Fibroblast of the aortic adventitia (primary cell): ENCODE data around the gene KCNMB3. TPM values are rescaled to one million over a fixed set of nuclear protein-coding genes. Genes with fewer than 3 reads are reported as not detected.
"Not testable (repeated sequence)": the region's sequence is repeated elsewhere in the genome, so short reads cannot be mapped to it uniquely, and the experiment has no call there.

Experiments
- DNase-seq: peaks from one replicate; pipeline ENCODE4 v3.0.0-alpha.2; 2010; ENCODE audit warnings: low read depth
- H3K4me3 ChIP-seq: 2 replicates; pipeline ENCODE4 v1.5.1; 2011; ENCODE audit warnings: low read depth, mild to moderate bottlenecking, control low read depth, low read length, moderate library complexity
- CTCF ChIP-seq: IDR thresholded peaks from 2 replicates; pipeline ENCODE4 v1.5.1; 2011; ENCODE audit warnings: mild to moderate bottlenecking, low read length, control low read depth, inconsistent platforms; ENCODE audit not compliant: insufficient read depth
- total RNA-seq: library from RNA; depleted of rRNA; stranded (reverse); fragments of >200 nt; gene quantifications from 2 replicates; pipeline ENCODE4 v1.2.3, GENCODE V29; 2012; ENCODE audit warnings: low replicate concordance

KCNMB3 gene
- total RNA-seq, 1 donor = 2.2 TPM

- no peak overlapping the region for H3K4me3 ChIP-seq
- no peak for TF ChIP-seq CTCF
- no peak for DNase-seq
Observed at GRCh38 chr3:179276001-179276400, 25.1 kb upstream of the KCNMB3 start.

DNA sequence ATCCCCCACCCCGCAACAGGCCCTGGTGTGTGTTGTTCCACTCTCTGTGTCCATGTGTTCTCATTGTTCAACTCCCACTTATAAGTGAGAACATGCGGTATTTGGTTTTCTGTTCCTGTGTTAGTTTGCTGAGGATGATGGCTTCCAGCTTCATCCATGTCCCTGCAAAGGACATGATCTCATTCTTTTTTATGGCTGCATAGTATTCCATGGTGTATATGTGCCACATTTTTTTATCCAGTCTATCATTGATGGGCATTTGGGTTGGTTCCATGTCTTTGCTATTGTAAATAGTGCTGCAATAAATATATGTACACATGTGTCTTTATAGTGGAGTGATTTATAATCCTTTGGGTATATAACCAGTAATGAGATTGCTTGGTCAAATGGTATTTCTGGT is 23.5 kb upstream of the KCNMB3 start:
- not testable (repeated sequence) for H3K4me3 ChIP-seq, DNase-seq

DNA sequence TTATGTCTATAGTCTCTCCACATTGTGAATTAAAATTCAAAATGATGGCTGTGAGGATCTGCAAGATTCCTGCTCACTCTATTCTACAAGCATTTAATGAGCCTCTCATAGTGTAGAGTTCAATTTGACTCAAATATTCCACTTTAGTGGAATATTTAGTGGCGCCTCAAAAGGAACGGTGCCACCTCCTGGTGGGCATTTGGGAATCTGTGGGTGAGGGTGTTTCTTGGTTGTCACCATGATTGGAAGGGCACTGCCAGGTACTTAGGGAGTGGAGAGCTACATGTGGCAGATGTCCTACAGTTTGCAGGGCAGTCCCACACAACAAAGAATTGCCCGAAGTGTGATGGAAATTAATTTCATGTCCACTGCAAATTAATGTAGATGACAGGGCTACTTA is 21.5 kb upstream of the KCNMB3 start:
- DNase-seq = peak; percentile 9
- TF ChIP-seq CTCF = peak; percentile 11
- no peak overlapping the region for H3K4me3 ChIP-seq

DNA sequence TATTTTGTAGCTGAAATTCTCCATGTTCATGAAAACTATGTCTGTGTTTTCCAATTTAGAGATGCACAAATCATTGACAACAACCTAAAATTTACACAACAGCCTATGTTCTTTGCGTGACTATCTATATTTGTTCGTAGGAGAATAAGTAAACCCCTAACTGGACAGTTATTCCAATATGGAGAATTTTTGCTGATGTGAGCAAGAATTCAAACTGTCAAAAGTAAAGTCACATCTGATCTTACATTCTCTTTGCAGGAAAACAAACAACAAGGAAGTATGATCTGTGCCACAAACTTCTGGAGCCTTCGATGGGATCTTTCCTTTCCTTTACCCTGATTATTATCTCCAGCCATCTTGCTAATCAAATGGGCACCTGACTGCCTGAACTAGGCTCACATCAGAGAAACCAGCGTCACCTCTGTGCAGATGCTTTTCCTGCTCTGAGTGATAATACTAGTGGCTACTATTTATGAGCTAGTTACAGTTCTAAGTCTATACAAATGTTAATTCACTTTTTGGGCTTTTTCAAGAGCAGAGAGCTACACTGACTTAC is 18.3 kb upstream of the KCNMB3 start:
- no peak overlapping the region for H3K4me3 ChIP-seq
- no peak for TF ChIP-seq CTCF
- no peak for DNase-seq

- DNase-seq = no peak
- TF ChIP-seq CTCF = no peak
- H3K4me3 ChIP-seq = no peak overlapping the region
Observed at GRCh38 chr3:179268400-179269051, 17.6 kb upstream of the KCNMB3 start.

DNA sequence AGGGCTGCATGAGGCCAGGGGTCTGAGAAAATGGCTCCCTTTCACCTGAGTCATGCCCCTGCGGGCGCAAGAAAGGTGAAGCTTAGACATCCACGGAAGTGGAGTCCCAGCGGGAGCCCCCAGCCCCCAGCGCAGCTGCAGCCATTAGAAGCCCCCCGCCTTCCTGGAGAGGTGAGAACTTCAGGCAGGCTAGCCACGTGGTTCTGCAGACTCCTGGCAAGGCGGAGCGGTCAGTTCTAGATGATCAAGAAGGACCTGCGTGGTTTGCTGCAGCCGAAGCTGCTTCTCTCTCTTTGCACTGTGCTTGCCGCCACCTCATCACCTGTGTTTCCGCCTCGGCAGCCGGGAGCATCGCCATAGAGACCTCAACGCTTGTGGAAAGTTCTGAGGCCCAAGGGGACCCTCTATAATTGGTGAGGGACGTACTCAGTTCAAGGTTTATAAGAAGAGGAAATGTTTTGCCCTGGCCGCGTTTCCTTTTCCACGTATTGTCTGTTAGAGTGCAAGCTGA is 15.8 kb upstream of the KCNMB3 start:
- no peak for DNase-seq
- H3K4me3 ChIP-seq = no peak overlapping the region
- TF ChIP-seq CTCF = no peak

GRCh38 chr3:179265875-179266274 is 15.0 kb upstream of the KCNMB3 start:
- TF ChIP-seq CTCF = no peak
- no peak for DNase-seq
- H3K4me3 ChIP-seq = no peak overlapping the region
